ENCODE results near the gene CMTM8.
"Not testable (repeated sequence)": the region's sequence is repeated elsewhere in the genome, so short reads cannot be mapped to it uniquely, and the experiment has no call there.

The CMTM8 gene, protein sequence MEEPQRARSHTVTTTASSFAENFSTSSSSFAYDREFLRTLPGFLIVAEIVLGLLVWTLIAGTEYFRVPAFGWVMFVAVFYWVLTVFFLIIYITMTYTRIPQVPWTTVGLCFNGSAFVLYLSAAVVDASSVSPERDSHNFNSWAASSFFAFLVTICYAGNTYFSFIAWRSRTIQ

GRCh38 chr3:32238453-32239306 is at the start of gene CMTM8:
TSS of gene CMTM8 (plus strand) at chr3:32238680. CDS start at chr3:32238973, 293 bp downstream.
- FAIRE-seq: no peak

GRCh38 chr3:32189693-32190092 is 48.8 kb upstream of the CMTM8 start:
- FAIRE-seq: no peak

GRCh38 chr3:32190556-32190955 is 47.9 kb upstream of the CMTM8 start:
- FAIRE-seq: not testable (repeated sequence)

GRCh38 chr3:32193101-32193500 is 45.4 kb upstream of the CMTM8 start:
- FAIRE-seq: no peak

GRCh38 chr3:32194653-32195052 is 43.8 kb upstream of the CMTM8 start:
- FAIRE-seq: no peak

GRCh38 chr3:32195995-32196540 is 42.4 kb upstream of the CMTM8 start:
- no peak for FAIRE-seq

DNA sequence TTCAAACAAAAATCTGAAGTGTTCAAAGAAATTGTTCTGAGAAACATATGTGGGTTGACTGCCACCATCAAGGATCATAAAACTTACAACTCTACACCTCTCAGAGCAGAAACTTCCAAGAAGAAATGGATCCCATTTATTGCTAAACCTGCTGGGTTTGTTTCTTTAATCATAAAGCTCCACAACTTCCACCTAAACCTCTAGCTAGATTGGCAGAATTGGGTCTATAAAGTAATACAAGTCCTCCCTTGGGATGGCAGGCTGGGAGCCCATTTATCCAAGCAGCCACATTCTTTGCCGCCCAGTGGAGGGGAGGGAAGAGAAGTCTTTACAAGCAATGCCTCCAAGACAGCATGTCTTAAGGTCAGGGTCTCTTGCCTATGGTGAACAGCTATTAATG is 40.5 kb upstream of the CMTM8 start:
- FAIRE-seq: no peak

- no peak for FAIRE-seq
Measured at GRCh38 chr3:32198714-32199113, 39.8 kb upstream of the CMTM8 start.

DNA sequence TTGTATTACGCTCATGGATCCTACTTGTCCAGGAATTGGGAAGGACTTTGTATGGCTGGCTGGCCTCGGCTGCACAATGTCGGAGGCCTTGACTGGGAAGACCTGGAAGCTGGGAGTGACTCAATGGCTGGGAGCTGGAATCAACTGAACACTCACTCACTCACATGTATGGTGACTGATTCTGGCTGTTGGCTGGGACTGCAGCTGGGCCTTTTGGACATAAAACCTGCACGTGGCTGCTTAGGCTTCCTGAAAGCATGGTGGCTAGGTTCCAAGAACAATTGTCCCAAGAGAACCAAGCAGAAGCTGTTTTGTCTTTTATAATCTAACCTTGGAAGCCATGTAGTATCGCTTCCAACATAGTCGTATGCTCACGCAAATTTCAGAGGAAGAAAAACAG is 38.0 kb upstream of the CMTM8 start:
- no peak for FAIRE-seq

DNA sequence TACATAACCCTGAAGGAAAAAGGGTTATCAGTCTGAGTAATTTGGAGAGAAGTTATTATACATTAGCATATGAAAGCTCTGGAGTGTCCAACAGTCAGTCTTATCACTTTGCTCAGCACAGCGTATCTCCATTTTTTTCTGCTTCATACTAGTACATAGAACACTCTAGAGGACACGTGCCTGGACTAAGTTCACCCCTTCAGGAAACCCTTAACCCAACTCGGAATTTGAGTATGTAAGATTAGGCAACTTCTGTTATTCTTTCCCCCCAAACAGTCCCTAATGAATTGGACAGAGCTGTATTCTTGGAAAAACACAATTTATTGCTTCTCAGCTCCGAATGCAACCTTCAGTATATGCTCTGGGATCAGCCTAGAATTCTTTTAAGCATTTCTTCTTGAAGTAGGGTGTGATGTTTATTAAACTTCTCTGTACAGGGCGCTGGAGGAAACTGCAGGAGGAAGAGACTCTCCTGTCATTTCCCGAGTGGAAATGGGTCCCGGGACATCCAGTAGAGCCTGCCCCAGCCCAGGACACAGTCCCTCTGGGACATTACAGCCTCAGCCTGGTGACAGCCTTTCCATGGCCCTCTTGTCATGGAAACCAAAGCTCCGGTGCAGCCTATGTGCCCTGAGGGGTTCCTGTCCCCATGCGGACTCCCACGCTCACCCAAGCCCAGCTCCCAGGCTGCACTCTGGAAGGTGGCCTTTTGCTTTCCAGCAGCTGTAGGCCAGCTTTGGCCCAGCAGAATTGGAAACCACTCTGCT is 37.3 kb upstream of the CMTM8 start:
- FAIRE-seq: no peak

DNA sequence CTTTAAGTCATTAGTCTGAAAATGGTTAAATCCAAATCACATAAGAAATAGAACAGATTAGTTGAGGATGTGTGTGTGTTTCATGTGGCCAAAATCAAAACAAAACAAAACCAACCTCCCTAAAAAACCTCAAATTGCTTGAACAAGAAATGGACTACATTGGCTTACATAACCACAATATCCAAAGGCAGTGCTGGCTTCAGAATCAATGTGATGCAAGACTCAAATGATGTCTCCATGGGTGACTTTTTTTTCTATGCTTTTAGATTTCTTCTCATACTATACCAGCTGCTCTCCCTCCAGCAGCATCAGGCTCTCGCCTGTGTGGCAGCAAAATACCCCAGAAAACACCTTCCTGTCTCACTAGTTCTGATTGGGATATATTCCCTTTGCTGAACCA is 36.0 kb upstream of the CMTM8 start:
- no peak for FAIRE-seq

DNA sequence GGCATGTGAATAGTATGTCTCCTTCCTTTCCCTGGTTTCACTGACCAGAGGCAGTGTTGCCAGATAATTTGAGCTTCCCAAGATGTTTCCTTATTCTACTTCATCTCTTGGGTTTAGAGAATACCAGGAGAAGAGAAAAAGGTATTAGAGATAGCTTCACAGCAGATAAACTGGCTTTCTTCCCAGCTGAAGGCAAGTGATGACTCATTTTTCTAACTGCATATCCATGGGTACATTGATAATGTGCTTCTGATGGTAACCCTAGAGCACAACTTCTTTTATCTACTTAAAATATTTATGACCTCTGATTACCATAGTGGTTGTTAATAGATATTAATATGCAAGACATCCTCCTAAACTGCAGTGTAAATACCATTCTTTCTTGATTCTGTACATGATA is 34.6 kb upstream of the CMTM8 start:
- no peak for FAIRE-seq

GRCh38 chr3:32208447-32208846 is 30.0 kb upstream of the CMTM8 start:
- FAIRE-seq: no peak

GRCh38 chr3:32215185-32215584 is 23.3 kb upstream of the CMTM8 start:
- no peak for FAIRE-seq

GRCh38 chr3:32216172-32216783 is 22.2 kb upstream of the CMTM8 start:
- no peak for FAIRE-seq

- no peak for FAIRE-seq
Measured at GRCh38 chr3:32217339-32217738, 21.1 kb upstream of the CMTM8 start.

GRCh38 chr3:32219537-32219936 is 18.9 kb upstream of the CMTM8 start:
- no peak for FAIRE-seq

- FAIRE-seq: no peak
Measured at GRCh38 chr3:32220006-32220405, 18.5 kb upstream of the CMTM8 start.

- FAIRE-seq: no peak
Measured at GRCh38 chr3:32222950-32223349, 15.5 kb upstream of the CMTM8 start.

GRCh38 chr3:32224016-32224516 is 14.4 kb upstream of the CMTM8 start:
- no peak for FAIRE-seq

GRCh38 chr3:32226875-32227500 is 11.5 kb upstream of the CMTM8 start:
- no peak for FAIRE-seq

DNA sequence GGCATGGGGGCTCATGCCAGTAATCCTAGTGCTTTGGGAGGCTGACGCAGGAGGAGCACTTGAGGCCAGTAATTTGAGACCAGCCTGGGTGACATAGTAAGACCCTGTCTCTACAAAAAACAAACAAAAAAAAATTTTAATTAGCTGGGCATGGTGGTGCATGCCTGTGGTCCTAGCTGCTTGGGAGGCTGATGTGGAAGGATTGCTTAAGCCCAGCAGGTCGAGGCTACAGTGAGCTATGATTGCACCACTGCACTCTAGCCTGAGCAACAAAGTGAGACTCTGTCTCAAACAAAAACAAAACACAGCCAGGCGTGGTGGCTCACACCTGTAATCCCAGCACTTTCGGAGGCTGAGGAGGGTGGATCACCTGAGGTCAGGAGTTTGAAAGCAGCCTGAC is 9.7 kb upstream of the CMTM8 start:
- FAIRE-seq: not testable (repeated sequence)

Data from colon (tissue), 2 donors.